Breast epithelium (tissue), 3 donors: ENCODE measurements around the gene ARHGAP10.

ENCODE experiments used
- CTCF ChIP-seq, 3 donors: fragments of 450-650 bp; IDR thresholded peaks; one replicate each; pipeline ENCODE4 v1.5.1; 2016 to 2017; ENCODE audit warnings: antibody characterized with exemption in 3 of 3, mild to moderate bottlenecking in 3 of 3, moderate library complexity in 3 of 3
- POLR2AphosphoS5 ChIP-seq, 3 donors: sonication (generic); formaldehyde crosslinking; IDR thresholded peaks; one replicate each; pipeline ENCODE4 v1.6.1; 2017; ENCODE audit warnings: antibody characterized with exemption in 3 of 3

- no peak for TF ChIP-seq POLR2AphosphoS5 (IDR thresholded peaks at IDR 0.05)
- TF ChIP-seq CTCF (IDR thresholded peaks at IDR 0.05): no peak
Observed at GRCh38 chr4:147815741-147816140, 83.9 kb downstream of the ARHGAP10 start.
